Gastroesophageal sphincter (tissue), 4 donors: Measurements from ENCODE around the gene TRIO. TPM values are rescaled to one million over a fixed set of nuclear protein-coding genes. Genes with fewer than 3 reads are reported as not detected.
A peak's percentile ranks its signal among the peaks of the same experiment; 100 is the strongest.

ENCODE experiments used
- ATAC-seq: fragments of 150-250 bp; one replicate; pipeline ENCODE4 v1.9.1; 2016; ENCODE audit warnings: mild to moderate bottlenecking, moderate library complexity
- H3K27ac ChIP-seq, 4 donors: fragments of 200-600 bp; sonication (generic) in 3 of 4; 1 replicate in 3 of 4; 2 replicates in 1 of 4; pipeline ENCODE4 v1.5.1; 2016 to 2019
- H3K27me3 ChIP-seq: fragments of 200-600 bp; sonication (generic); one replicate; pipeline ENCODE4 v1.5.1; 2019
- H3K36me3 ChIP-seq, 2 donors: fragments of 200-600 bp; sonication (generic); one replicate each; pipeline ENCODE4 v1.5.1; 2019; ENCODE audit warnings: control low read depth in 1 of 2
- H3K4me1 ChIP-seq, 3 donors: fragments of 200-600 bp; sonication (generic); 1 replicate in 2 of 3; 2 replicates in 1 of 3; pipeline ENCODE4 v1.5.1; 2016 to 2019; ENCODE audit warnings: control low read depth in 2 of 3
- H3K4me3 ChIP-seq, 2 donors: fragments of 200-600 bp; sonication (generic); one replicate each; pipeline ENCODE4 v1.5.1; 2019; ENCODE audit warnings: mild to moderate bottlenecking in 1 of 2, moderate library complexity in 1 of 2
- H3K9me3 ChIP-seq, 3 donors: fragments of 200-600 bp; sonication (generic); one replicate each; pipeline ENCODE4 v1.5.1; 2017 to 2019; ENCODE audit warnings: control low read depth in 2 of 3
- EP300 ChIP-seq: sonication (generic); formaldehyde crosslinking; IDR thresholded peaks from one replicate; pipeline ENCODE4 v1.6.1; 2017; ENCODE audit warnings: antibody characterized with exemption, mild to moderate bottlenecking
- POLR2A ChIP-seq, 2 donors: fragments of 450-650 bp; IDR thresholded peaks; one replicate each; pipeline ENCODE4 v1.6.1; 2017; ENCODE audit warnings: antibody characterized with exemption in 2 of 2, mild to moderate bottlenecking in 2 of 2, moderate library complexity in 1 of 2
- POLR2AphosphoS5 ChIP-seq: sonication (generic); formaldehyde crosslinking; IDR thresholded peaks from one replicate; pipeline ENCODE4 v1.6.1; 2017; ENCODE audit warnings: antibody characterized with exemption
- WGBS, 2 donors: methylation state at CpG; one replicate each; pipeline ENCODE4 v1.1.5; 2018; ENCODE audit warnings: low coverage in 1 of 2; 5-methylcytosine and 5-hydroxymethylcytosine counted together
- total RNA-seq, 4 donors: library from RNA; depleted of rRNA; stranded (reverse); fragments of >200 nt; gene quantifications; one replicate each; pipeline ENCODE4 v1.1.0, GENCODE V29; 2016
- TF ChIP-seq, protein P1 (sequence below), 4 experiments: fragments of 200-600 bp in 2 of 4; fragments of 450-650 bp in 2 of 4; sonication (generic) in 1 of 4; IDR thresholded peaks; one replicate each; pipeline ENCODE4 v1.5.1; 2017 to 2019; ENCODE audit warnings: antibody characterized with exemption in 4 of 4, mild to moderate bottlenecking in 2 of 4, moderate library complexity in 2 of 4

Gene TRIO
- total RNA-seq, 4 donors from 2014 or later: 69.2 to 257 (median 172) TPM

DNA sequence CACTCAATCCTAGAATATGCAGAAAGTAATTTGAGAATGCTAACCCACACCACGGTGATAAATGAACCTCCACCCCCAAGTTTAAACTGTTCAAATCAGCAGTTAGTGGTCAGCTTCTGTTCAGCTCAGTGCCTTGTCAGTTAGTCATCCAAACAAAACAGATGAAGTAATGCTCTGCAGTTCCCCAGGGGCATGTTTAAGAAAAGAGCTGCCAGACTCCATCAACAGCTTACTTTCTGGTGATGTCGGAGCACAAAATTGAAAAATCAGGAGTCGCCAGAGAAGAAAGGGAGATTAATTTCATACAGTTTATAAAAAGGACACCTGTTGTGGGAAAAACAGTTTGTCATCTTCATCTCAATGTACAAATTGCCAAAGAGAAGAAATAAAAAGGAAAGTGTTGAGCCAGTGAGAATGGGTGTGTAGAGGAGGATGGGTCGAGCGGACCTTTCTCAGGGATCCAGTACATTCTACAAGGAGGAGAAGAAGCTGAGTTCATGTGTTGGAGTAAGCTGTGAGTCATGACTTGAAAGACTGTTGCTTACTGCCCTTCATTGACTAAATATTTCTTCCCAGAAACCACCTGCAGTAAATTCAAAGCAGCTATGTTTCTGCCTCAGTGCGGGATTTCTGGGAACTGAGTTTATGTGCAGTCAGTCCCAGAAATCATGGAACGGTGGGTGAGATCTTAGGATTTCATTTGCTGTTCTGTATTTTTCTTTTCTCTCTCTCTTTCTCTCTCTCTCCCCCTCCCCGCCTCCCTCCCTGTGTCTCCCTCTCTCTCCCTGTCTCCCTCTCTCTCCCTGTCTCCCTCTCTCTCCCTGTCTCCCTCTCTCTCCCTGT is 13.7 kb downstream of the TRIO start:
- Histone ChIP-seq H3K36me3 (no peaks in the 10 kb centered on the region), H3K27ac (peak overlapping the region; percentile 78 to 83 (median 82)), H3K27me3 (no peaks in the 10 kb centered on the region), H3K9me3 (no peaks in the 10 kb centered on the region), H3K4me1 (peaks cover 29 to 99% (median 40%) of the 10 kb centered on the region in 3 donors), H3K4me3 (peak overlapping the region; percentile 24 to 31)
- WGBS, 2 donors: 7 to 12% methylated on average over 7 of the region's 8 CpGs
- peak; percentile 81 for ATAC-seq
- peak; percentile 94 for TF ChIP-seq POLR2AphosphoS5
- no peak for TF ChIP-seq EP300

DNA sequence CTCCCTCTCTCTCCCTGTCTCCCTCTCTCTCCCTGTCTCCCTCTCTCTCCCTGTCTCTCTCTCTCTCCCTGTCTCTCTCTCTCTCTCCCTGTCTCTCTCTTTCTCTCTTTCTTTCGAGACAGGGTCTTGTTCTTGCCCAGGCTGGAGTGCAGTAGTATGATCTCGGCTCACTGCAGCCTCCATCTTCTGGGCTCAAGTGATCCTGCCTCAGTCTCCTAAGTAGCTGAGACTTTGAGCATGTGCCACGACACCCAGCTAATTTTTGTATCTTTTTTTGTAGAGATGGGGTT is 14.3 kb downstream of the TRIO start:
- Histone ChIP-seq H3K9me3 (no peaks in the 10 kb centered on the region), H3K27ac (peak overlapping the region; percentile 78 to 83 (median 82)), H3K27me3 (no peaks in the 10 kb centered on the region), H3K4me1 (peaks cover 29 to 99% (median 40%) of the 10 kb centered on the region in 3 donors), H3K4me3 (peak overlapping the region in 1 of 2 donors; percentile 24), H3K36me3 (no peaks in the 10 kb centered on the region)
- no peak for ATAC-seq
- 17 to 48% methylated on average over 1 to 3 of the region's 3 CpGs for WGBS, 2 donors
- TF ChIP-seq POLR2A (IDR thresholded peaks at IDR 0.05) (no peak), POLR2AphosphoS5 (no peak), EP300 (no peak)
- TF ChIP-seq, protein P1, sequence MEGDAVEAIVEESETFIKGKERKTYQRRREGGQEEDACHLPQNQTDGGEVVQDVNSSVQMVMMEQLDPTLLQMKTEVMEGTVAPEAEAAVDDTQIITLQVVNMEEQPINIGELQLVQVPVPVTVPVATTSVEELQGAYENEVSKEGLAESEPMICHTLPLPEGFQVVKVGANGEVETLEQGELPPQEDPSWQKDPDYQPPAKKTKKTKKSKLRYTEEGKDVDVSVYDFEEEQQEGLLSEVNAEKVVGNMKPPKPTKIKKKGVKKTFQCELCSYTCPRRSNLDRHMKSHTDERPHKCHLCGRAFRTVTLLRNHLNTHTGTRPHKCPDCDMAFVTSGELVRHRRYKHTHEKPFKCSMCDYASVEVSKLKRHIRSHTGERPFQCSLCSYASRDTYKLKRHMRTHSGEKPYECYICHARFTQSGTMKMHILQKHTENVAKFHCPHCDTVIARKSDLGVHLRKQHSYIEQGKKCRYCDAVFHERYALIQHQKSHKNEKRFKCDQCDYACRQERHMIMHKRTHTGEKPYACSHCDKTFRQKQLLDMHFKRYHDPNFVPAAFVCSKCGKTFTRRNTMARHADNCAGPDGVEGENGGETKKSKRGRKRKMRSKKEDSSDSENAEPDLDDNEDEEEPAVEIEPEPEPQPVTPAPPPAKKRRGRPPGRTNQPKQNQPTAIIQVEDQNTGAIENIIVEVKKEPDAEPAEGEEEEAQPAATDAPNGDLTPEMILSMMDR (IDR thresholded peaks at IDR 0.05): no peak

DNA sequence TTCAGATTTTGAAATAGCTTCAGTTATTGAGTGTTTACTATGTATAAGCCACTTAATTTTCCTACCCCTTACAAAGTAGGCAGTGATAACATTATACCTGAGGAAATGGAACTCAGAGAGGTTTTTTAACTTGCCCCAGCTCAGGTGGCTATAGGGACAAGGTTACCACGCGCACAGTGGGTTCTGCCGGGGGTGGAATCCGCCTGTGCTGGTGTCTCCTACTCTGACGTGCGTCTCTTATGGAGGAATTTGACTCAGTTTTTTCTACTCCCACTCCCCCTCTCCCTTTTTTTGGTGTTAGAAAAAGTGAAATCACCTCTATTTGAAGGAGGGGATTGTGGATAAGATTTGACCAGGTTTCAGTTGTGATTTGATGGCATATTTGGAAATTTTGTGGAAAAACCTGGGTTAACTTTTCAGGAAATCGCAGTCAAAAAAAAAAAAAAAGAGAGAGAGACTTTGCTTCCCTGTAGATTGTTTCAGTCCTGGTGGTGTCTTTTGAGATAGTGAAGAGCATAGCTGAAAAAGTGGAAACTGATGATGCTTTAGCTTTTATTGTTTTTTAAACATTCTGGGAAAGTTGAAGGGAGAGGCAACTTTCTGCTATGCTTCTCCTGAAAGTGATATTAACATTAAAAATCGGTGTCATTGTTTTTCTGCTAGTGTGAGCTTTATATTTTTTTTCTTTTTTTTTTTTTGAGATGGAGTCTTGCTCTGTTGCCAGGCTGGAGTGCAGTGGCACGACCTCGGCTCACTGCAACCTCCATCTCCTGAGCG is 15.9 kb downstream of the TRIO start:
- WGBS, 2 donors: 84 to 86% methylated on average over 9 to 11 of the region's 11 CpGs
- no peaks in the 10 kb centered on the region for H3K9me3 ChIP-seq
- no peak for ATAC-seq
- H3K4me3 ChIP-seq: no peak overlapping the region
- H3K27ac ChIP-seq: no peak overlapping the region
- no peaks in the 10 kb centered on the region for H3K27me3 ChIP-seq
- TF ChIP-seq POLR2AphosphoS5 (no peak), POLR2A (IDR thresholded peaks at IDR 0.05) (no peak), EP300 (no peak)
- TF ChIP-seq, protein P1 (IDR thresholded peaks at IDR 0.05): no peak
- H3K4me1 ChIP-seq: peaks cover 26 to 87% (median 29%) of the 10 kb centered on the region in 3 donors
- H3K36me3 ChIP-seq: no peaks in the 10 kb centered on the region

DNA sequence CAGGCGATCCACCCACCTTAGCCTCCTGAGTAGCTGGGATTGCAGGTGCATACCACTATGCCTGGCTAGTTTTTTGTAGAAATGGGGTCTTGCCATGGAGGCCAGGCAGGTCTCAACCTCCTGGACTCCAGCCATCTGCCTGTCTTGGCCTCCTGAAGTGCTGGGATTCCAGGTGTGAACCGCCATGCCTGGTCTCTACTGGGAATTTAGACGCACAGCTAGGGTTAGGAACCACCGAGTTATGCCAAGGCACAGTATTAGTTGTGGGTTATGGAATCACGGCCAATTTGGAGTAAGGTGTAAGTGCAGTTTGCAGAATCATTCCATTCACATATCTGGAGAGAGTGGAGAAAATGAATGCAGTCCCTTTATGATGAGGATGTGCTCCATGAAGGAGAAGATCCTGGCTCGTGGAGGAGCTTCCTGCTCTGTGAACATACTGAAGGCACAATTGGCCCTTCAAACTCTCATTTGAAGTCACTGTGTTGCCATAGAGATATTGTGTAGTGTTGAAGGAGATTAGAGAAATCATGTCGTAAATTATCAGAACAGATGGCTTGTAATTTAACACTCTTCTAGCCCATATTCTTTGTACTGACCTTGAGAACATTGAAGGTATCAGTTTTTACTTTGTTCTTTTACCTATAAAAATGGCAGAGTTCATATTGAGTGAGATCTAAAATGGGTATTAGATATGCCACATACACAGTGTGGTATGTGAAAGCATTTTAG is 18.8 kb downstream of the TRIO start:
- H3K9me3 ChIP-seq: no peaks in the 10 kb centered on the region
- TF ChIP-seq POLR2AphosphoS5 (no peak), EP300 (no peak), POLR2A (IDR thresholded peaks at IDR 0.05) (no peak)
- TF ChIP-seq, protein P1 (IDR thresholded peaks at IDR 0.05): no peak
- no peak overlapping the region for H3K4me3 ChIP-seq
- peaks cover 8 to 82% (median 18%) of the 10 kb centered on the region in 3 donors for H3K4me1 ChIP-seq
- H3K36me3 ChIP-seq: no peaks in the 10 kb centered on the region
- H3K27me3 ChIP-seq: no peaks in the 10 kb centered on the region
- no peak overlapping the region for H3K27ac ChIP-seq
- WGBS, 2 donors: 53 to 56% methylated on average over 3 of the region's 7 CpGs
- ATAC-seq: no peak
